ENCODE data around the gene CHRNB1. TPM values are rescaled to one million over a fixed set of nuclear protein-coding genes. Genes with fewer than 3 reads are reported as not detected.

Gene CHRNB1
- 0.20 and 6.2 TPM in 2 replicates for total RNA-seq (2014; rRNA removed; shearing (Covaris generic); ENCODE audit: low replicate concordance)

GRCh38 chr17:7444682-7445618 is at the start of gene CHRNB1:
CHRNB1 (plus strand) TSS chr17:7445061; CDS start chr17:7445128, 67 bp downstream.
- Histone ChIP-seq H3K36me3 (no peaks in the 10 kb centered on the region), H3K9me3 (no peaks in the 10 kb centered on the region), H3K4me3 (no peak within 1 kb of the TSS), H3K27me3 (no peaks in the 10 kb centered on the region)
- no peak for DNase-seq

- no peak for DNase-seq
- no peaks in the 10 kb centered on the region for H3K36me3 ChIP-seq
- no peak overlapping the region for H3K4me3 ChIP-seq
- H3K9me3 ChIP-seq = no peaks in the 10 kb centered on the region
- no peaks in the 10 kb centered on the region for H3K27me3 ChIP-seq
Measured at GRCh38 chr17:7396147-7396546, 48.7 kb upstream of the CHRNB1 start.

- Histone ChIP-seq H3K36me3 (no peaks in the 10 kb centered on the region), H3K4me3 (no peak overlapping the region), H3K27me3 (no peaks in the 10 kb centered on the region), H3K9me3 (no peaks in the 10 kb centered on the region)
- no peak for DNase-seq
Measured at GRCh38 chr17:7398612-7399011, 46.2 kb upstream of the CHRNB1 start.

- Histone ChIP-seq H3K36me3 (no peaks in the 10 kb centered on the region), H3K27me3 (no peaks in the 10 kb centered on the region), H3K4me3 (peak overlapping the region; percentile 57), H3K9me3 (no peaks in the 10 kb centered on the region)
- DNase-seq = no peak
Measured at GRCh38 chr17:7403043-7403726, 41.7 kb upstream of the CHRNB1 start.

GRCh38 chr17:7403727-7403976 is 41.2 kb upstream of the CHRNB1 start:
- H3K36me3 ChIP-seq = no peaks in the 10 kb centered on the region; the same call in 1 of the 2 replicates
- no peaks in the 10 kb centered on the region for H3K27me3 ChIP-seq
- peak overlapping the region; percentile 57 for H3K4me3 ChIP-seq
- no peak for DNase-seq
- no peaks in the 10 kb centered on the region for H3K9me3 ChIP-seq

- peak; percentile 96 for DNase-seq
Measured at GRCh38 chr17:7403977-7404736, 40.7 kb upstream of the CHRNB1 start, which contains the start of gene TMEM256. TMEM256 (minus strand) TSS chr17:7404097; CDS start chr17:7404084, 13 bp downstream.

GRCh38 chr17:7404737-7405349 is 40.0 kb upstream of the CHRNB1 start:
- no peaks in the 10 kb centered on the region for H3K9me3 ChIP-seq
- DNase-seq = no peak
- H3K27me3 ChIP-seq = no peaks in the 10 kb centered on the region
- peak overlapping the region; percentile 57 for H3K4me3 ChIP-seq
- H3K36me3 ChIP-seq = no peaks in the 10 kb centered on the region; the same call in 1 of the 2 replicates

More at GRCh38 chr17:7403977-7404736, 40.7 kb upstream of the CHRNB1 start, which contains the start of gene TMEM256:
- no peaks in the 10 kb centered on the region for H3K9me3 ChIP-seq
- H3K27me3 ChIP-seq = no peaks in the 10 kb centered on the region
- peak within 1 kb of the TSS; percentile 57 for H3K4me3 ChIP-seq
- H3K36me3 ChIP-seq = no peaks in the 10 kb centered on the region; the same call in 1 of the 2 replicates

- no peaks in the 10 kb centered on the region for H3K27me3 ChIP-seq
- H3K4me3 ChIP-seq = peak overlapping the region; percentile 57
- no peaks in the 10 kb centered on the region for H3K9me3 ChIP-seq
- H3K36me3 ChIP-seq = no peaks in the 10 kb centered on the region; the same call in 1 of the 2 replicates
- DNase-seq = no peak
Measured at GRCh38 chr17:7405350-7406234, 39.3 kb upstream of the CHRNB1 start.

- no peaks in the 10 kb centered on the region for H3K9me3 ChIP-seq
- H3K27me3 ChIP-seq = no peaks in the 10 kb centered on the region
- H3K4me3 ChIP-seq = no peak overlapping the region
- DNase-seq = no peak
- H3K36me3 ChIP-seq = no peaks in the 10 kb centered on the region; the same call in 1 of the 2 replicates
Measured at GRCh38 chr17:7406235-7406825, 38.5 kb upstream of the CHRNB1 start.

- no peak for DNase-seq
- no peaks in the 10 kb centered on the region for H3K9me3 ChIP-seq
- H3K27me3 ChIP-seq = no peaks in the 10 kb centered on the region
- no peaks in the 10 kb centered on the region; the same call in 1 of the 2 replicates for H3K36me3 ChIP-seq
- H3K4me3 ChIP-seq = no peak overlapping the region
Measured at GRCh38 chr17:7407082-7407481, 37.8 kb upstream of the CHRNB1 start.

- Histone ChIP-seq H3K36me3 (no peaks in the 10 kb centered on the region; the same call in 1 of the 2 replicates), H3K4me3 (no peak within 1 kb of the TSS), H3K27me3 (no peaks in the 10 kb centered on the region), H3K9me3 (no peaks in the 10 kb centered on the region)
- DNase-seq = no peak
Measured at GRCh38 chr17:7407485-7408251, 37.2 kb upstream of the CHRNB1 start, which contains the start of gene NLGN2. NLGN2 (plus strand) TSS chr17:7407845; CDS start chr17:7408256, 411 bp downstream.

- H3K9me3 ChIP-seq = no peaks in the 10 kb centered on the region
- no peak for DNase-seq
- no peaks in the 10 kb centered on the region; the same call in 1 of the 2 replicates for H3K36me3 ChIP-seq
- no peak overlapping the region for H3K4me3 ChIP-seq
- H3K27me3 ChIP-seq = no peaks in the 10 kb centered on the region
Measured at GRCh38 chr17:7408252-7408727, 36.6 kb upstream of the CHRNB1 start.

GRCh38 chr17:7408863-7409262 is 36.0 kb upstream of the CHRNB1 start:
- Histone ChIP-seq H3K36me3 (no peaks in the 10 kb centered on the region; the same call in 1 of the 2 replicates), H3K9me3 (no peaks in the 10 kb centered on the region), H3K4me3 (no peak overlapping the region), H3K27me3 (no peaks in the 10 kb centered on the region)
- DNase-seq = no peak

- no peaks in the 10 kb centered on the region for H3K9me3 ChIP-seq
- no peaks in the 10 kb centered on the region for H3K27me3 ChIP-seq
- no peak overlapping the region for H3K4me3 ChIP-seq
- no peaks in the 10 kb centered on the region; the same call in 1 of the 2 replicates for H3K36me3 ChIP-seq
- DNase-seq = no peak
Measured at GRCh38 chr17:7409716-7410115, 35.1 kb upstream of the CHRNB1 start.
